H1 (cell line): ENCODE data around the gene BRD8. TPM values are rescaled to one million over a fixed set of nuclear protein-coding genes. Genes with fewer than 3 reads are reported as not detected.

ENCODE experiments used
- ATF3 ChIP-seq: IDR thresholded peaks from 2 replicates; pipeline ENCODE4 v1.6.1; 2011; ENCODE audit warnings: low read depth, mild to moderate bottlenecking, low read length; ENCODE audit not compliant: insufficient read depth
- CBX5 ChIP-seq: fragments of 300-800, 300-1000 bp; sonication (generic); IDR thresholded peaks from 2 replicates; pipeline ENCODE4 v1.7.1; 2016; ENCODE audit warnings: antibody characterized with exemption, low read length, low read depth
- CTBP2 ChIP-seq: IDR thresholded peaks from 2 replicates; pipeline ENCODE4 v1.7.0; 2011; ENCODE audit warnings: borderline replicate concordance, mild to moderate bottlenecking, moderate library complexity, mixed read lengths, low read length; ENCODE audit not compliant: insufficient read depth, insufficient read length
- CTCF ChIP-seq, 3 experiments: IDR thresholded peaks; 1 replicate in 2 of 3; 2 replicates in 1 of 3; pipeline versions ENCODE4 v1.5.1 to v1.6.1; 2011; ENCODE audit warnings: low read length in 3 of 3, mild to moderate bottlenecking in 3 of 3, inconsistent platforms in 2 of 3, low read depth in 1 of 3, moderate library complexity in 1 of 3; ENCODE audit not compliant: insufficient read depth in 1 of 3; ENCODE audit errors: control extremely low read depth in 1 of 3
- FOSL1 ChIP-seq: IDR thresholded peaks from 2 replicates; pipeline ENCODE4 v1.6.1; 2011; ENCODE audit warnings: mild to moderate bottlenecking, low read depth, low read length, moderate library complexity; ENCODE audit not compliant: insufficient read depth
- GTF2F1 ChIP-seq: IDR thresholded peaks from 2 replicates; pipeline ENCODE4 v1.6.1; 2012; ENCODE audit warnings: low read depth, low read length, improper control_type of control experiment, borderline replicate concordance
- JUND ChIP-seq: IDR thresholded peaks from 2 replicates; pipeline ENCODE4 v1.6.1; 2011; ENCODE audit warnings: mild to moderate bottlenecking, improper control_type of control experiment, low read length
- KDM5A ChIP-seq: fragments of 200-600 bp; IDR thresholded peaks from 2 replicates; pipeline ENCODE4 v1.7.1; 2012; ENCODE audit warnings: mild to moderate bottlenecking, low read length, inconsistent platforms, mixed read lengths
- MAX ChIP-seq: IDR thresholded peaks from 2 replicates; pipeline ENCODE4 v1.6.1; 2012; ENCODE audit warnings: inconsistent platforms
- PHF8 ChIP-seq: fragments of 200-600 bp; sonication (generic); conservative IDR thresholded peaks from 2 replicates; pipeline ENCODE4 v1.7.1; 2012; ENCODE audit warnings: low read depth, mild to moderate bottlenecking, inconsistent platforms, low read length, moderate library complexity
- POLR2A ChIP-seq, 2 experiments: IDR thresholded peaks; 1 replicate in 1 of 2; 2 replicates in 1 of 2; pipeline ENCODE4 v1.6.1; 2011; ENCODE audit warnings: low read depth in 2 of 2, low read length in 2 of 2, mild to moderate bottlenecking in 2 of 2; ENCODE audit errors: control extremely low read depth in 1 of 2
- POU5F1 ChIP-seq: IDR thresholded peaks from 2 replicates; pipeline ENCODE4 v1.6.1; 2011; ENCODE audit warnings: low read depth, mild to moderate bottlenecking, low read length, moderate library complexity
- RBBP5 ChIP-seq: IDR thresholded peaks from 2 replicates; pipeline ENCODE4 v1.7.1; 2012; ENCODE audit warnings: low read depth, mild to moderate bottlenecking, inconsistent platforms, low read length, moderate library complexity, borderline replicate concordance
- RFX5 ChIP-seq: IDR thresholded peaks from 2 replicates; pipeline ENCODE4 v1.6.1; 2011; ENCODE audit warnings: low read depth, low read length, improper control_type of control experiment, borderline replicate concordance
- RNF2 ChIP-seq: fragments of 200-900, 300-1000 bp; sonication (generic); IDR thresholded peaks from 2 replicates; pipeline ENCODE4 v1.7.1; 2016; ENCODE audit warnings: borderline replicate concordance, low read depth, mild to moderate bottlenecking, antibody characterized with exemption, low read length; ENCODE audit not compliant: poor library complexity, severe bottlenecking; ENCODE audit errors: missing control alignments
- SP4 ChIP-seq: IDR thresholded peaks from 2 replicates; pipeline ENCODE4 v1.6.1; 2012; ENCODE audit warnings: low read length, inconsistent platforms
- TCF12 ChIP-seq: IDR thresholded peaks from 2 replicates; pipeline ENCODE4 v1.6.1; 2011; ENCODE audit warnings: low read depth, mild to moderate bottlenecking, low read length
- TEAD4 ChIP-seq: IDR thresholded peaks from 2 replicates; pipeline ENCODE4 v1.6.1; 2012; ENCODE audit warnings: low read depth, low read length, inconsistent platforms, mixed read lengths
- USF2 ChIP-seq: IDR thresholded peaks from 2 replicates; pipeline ENCODE4 v1.6.1; 2011; ENCODE audit warnings: low read length, improper control_type of control experiment
- YY1 ChIP-seq: IDR thresholded peaks from 2 replicates; pipeline ENCODE4 v1.6.1; 2011; ENCODE audit warnings: low read depth, mild to moderate bottlenecking, low read length
- polyA plus RNA-seq, 7 experiments: library from polyadenylated mRNA; depleted of rRNA in 3 of 7; stranded (reverse) in 5 of 7; unstranded in 2 of 7; fragments of >200 nt in 5 of 7; fragments of 200-250 nt in 2 of 7; gene quantifications; 1 replicate in 5 of 7; 2 replicates in 1 of 7; 4 replicates in 1 of 7; pipeline versions ENCODE4 v1.2.1 to v1.2.3, GENCODE V29; 2011 to 2013; ENCODE audit warnings: missing spikeins in 2 of 7, mixed read lengths in 2 of 7
- total RNA-seq: library from RNA; stranded (reverse); fragmentation: NEBNext Ultra II Directional; extraction: Animal tissue kit (Norgen Biotek cat#: 25700); gene quantifications from 2 replicates; pipeline ENCODE4 v1.2.1, GENCODE V29; 2021

Gene BRD8
- total and polyA plus RNA-seq, 2 of the 8 experiments (the other 6 are each of a cell fraction or from before 2014, with no cell fraction given), result 37.8 to 75.8 TPM

- TF ChIP-seq YY1 (peak; percentile 97), SP4 (no peak), RFX5 (no peak), KDM5A (peak; percentile 68; the same call in 1 of the 2 replicates), USF2 (no peak), MAX (peak; percentile 97), CTCF (IDR thresholded peaks at IDR 0.05; ENCODE audit: control extremely low read depth in 1 of 3, insufficient read depth in 1 of 3, low read depth in 1 of 3, low read length in 3 of 3) (no peak), CTBP2 (no peak), CBX5 (no peak), TEAD4 (peak; percentile 79), POLR2A (IDR thresholded peaks at IDR 0.05; ENCODE audit: control extremely low read depth in 1 of 2, low read depth in 2 of 2, low read length in 2 of 2) (peak; percentile 82 to 84), RNF2 (no peak), FOSL1 (no peak), JUND (no peak), POU5F1 (no peak), PHF8 (peak; percentile 38), GTF2F1 (no peak), RBBP5 (0 out of 2 replicates have a peak, but pooled peaks have one; percentile 41), TCF12 (no peak), ATF3 (no peak)
Observed at GRCh38 chr5:138178516-138179276, at the start of gene BRD8, which contains the start of gene KIF20A (continued).
